Activated CD4-positive, CD25-positive, alpha-beta regulatory T cell treated with anti-CD3 and anti-CD28 coated beads, Interleukin-2, amount 50 U/mL, for 16 hours (primary cell): ENCODE measurements around the gene PDGFRA.

ENCODE experiments used
- DNase-seq: peaks from one replicate; pipeline ENCODE4 v3.0.0-alpha.2; 2020; ENCODE audit warnings: low read depth, low spot score

The PDGFRA gene

GRCh38 chr4:54228961-54229501, at the start of gene PDGFRA:
Gene PDGFRA (plus strand): TSS chr4:54229293. CDS start chr4:54258769, 29,476 bp downstream.
- no peak for DNase-seq

GRCh38 chr4:54184581-54184980, 44.5 kb upstream of the PDGFRA start:
- no peak for DNase-seq

DNA sequence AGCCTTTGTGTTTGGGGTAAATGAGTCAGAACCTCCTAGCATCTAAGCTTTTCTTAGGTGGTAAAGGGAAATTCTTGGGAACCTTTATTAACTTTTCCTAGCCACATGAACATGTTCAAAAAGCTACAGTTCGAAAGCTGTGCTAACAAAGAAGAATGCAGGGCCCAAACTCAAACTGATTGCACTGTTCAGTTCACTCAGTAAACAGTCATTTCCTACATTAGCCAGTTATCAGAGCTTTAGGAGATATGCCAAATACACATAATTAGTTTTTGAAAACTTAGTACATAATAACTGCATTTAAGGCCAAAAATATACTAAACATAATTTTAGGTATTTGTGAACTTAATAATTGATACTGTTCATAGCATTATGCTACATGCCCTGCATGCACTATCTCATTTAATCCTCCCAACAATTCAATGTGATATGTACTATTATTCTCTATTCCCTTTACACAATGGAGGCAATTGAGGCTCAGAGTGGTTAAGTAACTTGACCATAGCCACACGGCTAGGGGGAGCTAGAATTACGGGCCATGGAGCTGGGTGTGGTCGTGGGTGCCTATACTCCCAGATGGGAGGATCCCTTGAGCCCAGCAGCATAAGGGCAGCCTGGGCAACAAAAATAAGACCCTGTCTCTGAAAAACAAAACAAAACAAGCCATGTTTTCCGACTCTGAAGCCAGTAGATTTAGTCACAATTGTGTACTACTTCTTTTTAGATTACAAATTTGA, 43.9 kb upstream of the PDGFRA start:
- DNase-seq, result no peak

- no peak for DNase-seq
Observed at GRCh38 chr4:54185866-54186265, 43.2 kb upstream of the PDGFRA start.

GRCh38 chr4:54186371-54186770, 42.7 kb upstream of the PDGFRA start:
- no peak for DNase-seq

GRCh38 chr4:54187148-54187547, 41.9 kb upstream of the PDGFRA start:
- DNase-seq, result no peak

- DNase-seq, result no peak
Observed at GRCh38 chr4:54189140-54189539, 40.0 kb upstream of the PDGFRA start.

DNA sequence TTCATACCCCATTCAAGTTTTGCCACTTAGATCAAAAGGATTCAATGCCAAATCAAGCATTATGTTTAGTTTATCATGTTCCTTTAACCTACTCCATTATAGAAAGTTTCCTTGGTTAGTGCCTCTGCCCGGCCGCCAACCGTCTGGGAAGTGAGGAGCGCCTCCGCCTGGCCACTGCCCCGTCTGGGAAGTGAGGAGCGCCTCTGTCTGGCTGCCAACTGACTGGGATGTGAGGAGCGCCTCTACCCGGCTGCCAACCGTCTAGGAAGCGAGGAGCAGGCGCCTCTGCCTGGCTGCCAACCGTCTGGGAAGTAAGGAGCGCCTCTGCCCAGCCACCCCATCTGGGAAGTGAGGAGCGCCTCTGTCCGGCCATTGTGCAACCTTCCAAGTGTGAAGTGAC, 36.3 kb upstream of the PDGFRA start:
- DNase-seq, result no peak

- DNase-seq, result no peak
Observed at GRCh38 chr4:54197926-54198325, 31.2 kb upstream of the PDGFRA start.

GRCh38 chr4:54199919-54200318, 29.2 kb upstream of the PDGFRA start:
- DNase-seq, result no peak

DNA sequence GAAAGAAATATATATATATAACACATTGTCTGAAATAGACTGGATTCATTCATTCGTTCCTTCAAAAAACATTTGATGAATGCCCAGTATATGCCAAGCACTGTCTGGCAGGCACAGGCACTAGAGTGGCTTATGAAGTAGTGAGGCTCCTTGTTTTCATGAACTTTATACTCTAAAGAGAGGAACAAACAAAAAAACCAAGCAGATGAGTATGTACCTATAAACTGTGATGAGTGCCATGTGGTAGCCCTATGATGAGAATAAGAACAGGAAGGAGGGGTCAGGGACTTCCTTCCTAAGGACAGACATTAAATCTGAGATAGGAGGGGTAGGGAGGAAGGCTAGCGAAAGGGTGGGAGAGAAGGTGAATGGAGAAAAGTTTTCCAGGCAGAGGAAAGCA, 19.5 kb upstream of the PDGFRA start:
- no peak for DNase-seq

GRCh38 chr4:54213001-54213400, 16.1 kb upstream of the PDGFRA start:
- no peak for DNase-seq

DNA sequence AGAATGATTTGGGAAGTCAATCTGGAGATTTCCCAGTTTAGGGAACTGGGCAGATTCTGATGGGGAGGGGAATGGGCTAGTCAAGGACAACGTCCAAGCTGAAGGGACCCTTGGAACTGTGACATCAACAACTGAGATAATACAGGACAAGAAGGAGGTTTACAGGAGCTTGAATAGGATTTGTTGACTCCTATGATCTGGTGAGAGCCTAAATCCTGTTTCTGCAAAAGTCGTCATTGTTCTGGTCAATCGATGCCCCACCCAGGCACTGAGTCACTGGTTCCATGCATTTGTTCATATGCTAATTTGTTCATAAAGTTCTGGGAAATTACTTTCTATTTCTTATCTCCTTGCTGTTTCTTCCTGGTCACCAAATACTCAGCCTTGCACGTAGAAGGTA, 15.3 kb upstream of the PDGFRA start:
- no peak for DNase-seq

- DNase-seq, result no peak
Observed at GRCh38 chr4:54215379-54216077, 13.6 kb upstream of the PDGFRA start.

DNA sequence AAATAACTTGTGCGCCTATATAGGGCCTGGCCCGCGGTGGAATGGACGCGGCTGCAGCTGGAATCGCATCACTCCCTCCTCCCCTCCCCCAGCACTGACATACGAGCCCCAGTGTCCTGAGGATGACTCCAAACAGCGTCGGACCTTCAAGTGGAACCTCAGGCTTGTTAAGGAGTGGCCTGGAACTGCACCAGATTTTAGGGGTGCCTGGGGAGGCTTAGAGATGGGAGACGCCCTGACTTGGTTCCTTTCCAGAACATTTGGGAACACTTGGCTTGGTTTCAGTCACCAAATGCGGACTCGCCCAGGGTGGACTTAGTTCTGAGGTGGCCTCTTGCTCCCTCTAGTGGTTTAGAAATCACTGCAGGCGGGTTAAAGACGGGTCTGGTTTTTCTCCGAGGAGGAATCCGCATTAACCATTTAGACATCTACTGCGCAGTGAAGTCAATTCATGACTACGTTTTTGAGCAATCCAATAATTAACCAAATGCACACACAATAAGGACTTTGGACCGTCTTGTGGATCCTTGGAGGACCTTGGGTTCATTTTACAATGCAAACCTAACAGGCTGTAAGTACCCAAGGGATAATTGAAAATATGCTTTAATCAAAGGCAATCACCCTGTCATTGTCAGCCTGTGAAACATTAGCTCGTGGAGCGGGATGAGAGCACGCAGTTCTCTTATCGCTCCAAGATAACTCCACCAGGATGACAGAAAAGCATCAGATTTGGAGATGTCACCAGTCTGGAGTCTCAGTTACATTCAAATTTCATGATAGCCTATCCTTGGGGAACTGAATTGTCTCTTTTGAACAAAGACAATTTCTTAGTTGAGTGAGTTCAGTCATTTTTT, 11.2 kb upstream of the PDGFRA start:
- peak; percentile 13 for DNase-seq

- no peak for DNase-seq
Observed at GRCh38 chr4:54218736-54219135, 10.4 kb upstream of the PDGFRA start.

- no peak for DNase-seq
Observed at GRCh38 chr4:54224996-54225597, 4.0 kb upstream of the PDGFRA start.

DNA sequence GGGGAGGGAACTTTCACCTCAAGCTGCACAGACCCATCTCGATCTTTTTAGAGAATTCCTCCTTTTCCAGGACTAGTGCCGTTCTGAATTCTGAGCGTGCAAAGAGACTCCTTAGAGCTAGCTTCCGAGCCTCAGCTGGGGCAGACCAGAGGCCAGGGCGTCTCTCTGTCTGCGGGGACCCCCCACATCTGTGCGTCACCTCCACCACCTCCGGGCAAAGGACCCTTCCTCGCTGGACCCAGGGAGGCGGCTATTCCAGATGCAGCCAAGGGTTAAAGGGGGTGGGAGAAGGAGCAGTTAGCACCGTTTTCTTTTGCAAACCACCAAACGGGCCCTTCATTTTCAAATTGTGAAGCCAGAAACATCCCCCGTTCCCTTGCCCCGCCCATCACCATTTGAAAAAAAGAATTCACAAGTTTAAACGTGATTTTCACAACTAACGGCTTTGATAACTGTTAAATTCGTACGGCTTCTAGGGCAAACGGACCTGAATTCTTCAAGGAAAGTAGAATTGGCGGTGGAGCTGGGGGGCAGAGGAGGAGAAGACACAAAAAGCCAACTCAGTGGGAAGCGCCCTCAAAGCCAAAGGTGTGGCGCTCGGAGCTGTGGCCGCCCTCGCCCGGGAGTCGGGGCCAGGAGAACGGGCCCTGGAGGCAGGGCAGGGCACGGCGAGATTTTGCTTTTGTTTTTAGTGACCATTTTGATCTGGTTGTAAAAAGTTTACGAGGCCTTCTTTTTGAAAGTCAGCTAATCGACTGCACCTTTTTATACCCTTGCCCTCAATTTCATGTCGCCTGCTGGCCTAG, 3.3 kb upstream of the PDGFRA start:
- DNase-seq, result no peak

GRCh38 chr4:54226404-54227255, 2.5 kb upstream of the PDGFRA start:
- no peak for DNase-seq
